Right ventricle myocardium inferior (tissue), 1 donor: ENCODE measurements around the gene IL20RA. TPM values are rescaled to one million over a fixed set of nuclear protein-coding genes. Genes with fewer than 3 reads are reported as not detected.
"Not testable (repeated sequence)": the region's sequence is repeated elsewhere in the genome, so short reads cannot be mapped to it uniquely, and the experiment has no call there.

Source experiments
- ATAC-seq: fragments of 200-7000 bp; cut with Tn5 transposase; one replicate; pipeline ENCODE4 v1.9.1; 2020; ENCODE audit warnings: mild to moderate bottlenecking, moderate library complexity
- DNase-seq: peaks from one replicate; pipeline ENCODE4 v3.0.0; 2021; ENCODE audit errors: missing footprints
- intact Hi-C: fragments of 100-400 bp; cut with DNase I; formaldehyde crosslinking; loops from one replicate; pipeline ENCODE4 v1.11.0; 2022
- total RNA-seq: library from RNA; stranded (reverse); fragmentation: NEBNext Ultra II Directional; extraction: Animal tissue kit (Norgen Biotek cat#: 25700); gene quantifications from one replicate; pipeline ENCODE4 v1.2.1, GENCODE V29; 2021
- donor health status: DM: no; HTN: yes; CAD: no; lungs with severe emphysema.

The IL20RA gene
- total RNA-seq, 1 donor from 2014 or later, result 6.7 TPM

DNA sequence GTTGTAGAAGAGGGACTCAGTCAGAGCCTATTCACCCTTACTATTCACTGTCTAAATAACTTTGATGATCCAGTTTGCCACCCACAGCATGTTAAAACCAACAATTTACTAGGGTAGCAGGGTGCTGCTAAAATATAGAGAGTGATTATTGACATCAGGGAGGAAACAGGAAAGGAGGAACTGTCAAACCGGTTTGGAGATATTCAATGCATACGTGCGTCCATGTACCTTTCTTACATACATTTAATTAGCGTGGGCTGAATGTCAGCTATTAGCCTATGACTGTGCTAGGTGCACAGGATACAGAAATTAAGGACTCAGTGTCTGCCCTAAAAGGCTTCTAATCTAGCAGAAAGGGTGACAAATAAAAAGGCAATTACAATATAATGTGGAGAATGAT, 57.2 kb downstream of the IL20RA start:
- intact Hi-C loops, result no loop called here
- DNase-seq (no peak), ATAC-seq (no peak)

GRCh38 chr6:136985502-136985901, 59.3 kb downstream of the IL20RA start:
- intact Hi-C loops, result no loop called here

GRCh38 chr6:136984578-136984977, 60.2 kb downstream of the IL20RA start:
- ATAC-seq (no peak), DNase-seq (no peak)
- intact Hi-C loops, result no loop called here

More at GRCh38 chr6:136985502-136985901, 59.3 kb downstream of the IL20RA start:
- no peak for ATAC-seq
- no peak for DNase-seq

DNA sequence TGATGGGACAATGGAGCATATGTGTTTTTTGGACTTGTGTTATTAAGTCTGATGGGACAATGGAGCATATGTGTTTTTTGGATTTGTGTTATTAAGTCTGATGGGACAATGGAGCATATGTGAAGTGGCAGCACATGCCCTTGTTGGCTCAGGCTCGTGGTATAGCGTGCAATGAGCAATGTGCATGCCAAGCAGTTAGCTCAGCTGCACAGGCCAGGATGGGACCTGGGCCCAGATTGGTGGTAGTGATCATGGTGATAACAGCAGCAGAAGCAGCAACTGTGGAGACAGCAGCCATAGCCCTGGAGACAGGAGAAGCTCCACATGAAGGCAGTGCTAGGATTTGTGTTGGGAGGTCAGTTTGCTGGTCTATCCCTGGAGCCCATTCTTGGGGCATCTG, 61.1 kb downstream of the IL20RA start:
- no peak for DNase-seq

DNA sequence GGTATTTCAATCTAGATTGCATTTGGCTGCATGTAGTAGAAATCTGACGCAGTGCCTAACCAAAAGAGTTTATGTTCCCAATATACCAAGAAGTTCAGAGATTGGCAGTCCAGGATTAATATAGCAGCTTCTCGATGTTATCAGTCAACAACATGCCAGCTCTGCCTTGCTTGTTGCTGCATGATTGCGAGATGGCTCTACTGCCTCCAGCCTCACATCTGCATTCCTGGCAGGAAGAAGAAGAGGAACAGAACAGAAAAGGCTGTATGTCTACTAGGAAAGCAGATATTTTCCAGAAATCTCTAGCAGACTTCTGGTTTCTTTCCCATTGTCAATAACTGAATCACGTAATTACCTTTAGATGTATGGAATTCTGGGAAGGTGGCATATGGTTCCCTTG, 61.8 kb downstream of the IL20RA start:
- intact Hi-C loops, result no loop called here
- DNase-seq (no peak), ATAC-seq (peak; percentile 41)

More for the DNA sequence above, 61.1 kb downstream of the IL20RA start:
- intact Hi-C loops, result no loop called here
- ATAC-seq, result peak; percentile 57

- intact Hi-C loops, result no loop called here
- no peak for ATAC-seq
Observed at GRCh38 chr6:136980070-136980469, 64.7 kb downstream of the IL20RA start.

DNA sequence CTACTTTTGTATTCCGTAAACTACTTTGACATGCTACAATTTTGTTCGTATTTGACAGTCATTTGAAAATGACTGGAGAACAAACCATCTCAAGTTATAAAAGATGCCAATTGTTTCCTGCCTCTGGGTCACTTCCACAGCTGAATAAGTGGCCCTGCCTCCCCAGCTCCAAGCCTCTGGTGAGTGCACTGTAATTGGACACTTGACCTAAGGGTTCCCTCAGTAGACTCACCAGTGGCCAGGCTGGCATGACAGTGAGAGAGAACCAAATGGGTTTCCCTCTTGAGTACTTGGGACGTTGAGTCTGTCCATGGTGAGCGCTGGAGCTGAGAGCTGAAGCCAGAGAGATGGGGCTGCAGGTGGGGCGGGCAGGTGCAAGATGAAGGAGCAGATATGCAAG, 65.6 kb downstream of the IL20RA start:
- no peak for ATAC-seq
- peak; percentile 31 for DNase-seq
- intact Hi-C loops, result loop anchor here (10.0 kb wide), 1 partner anchor 666 kb away; no protein-coding TSS in a partner anchor

More at GRCh38 chr6:136980070-136980469, 64.7 kb downstream of the IL20RA start:
- DNase-seq, result peak; percentile 45

GRCh38 chr6:136977075-136977474, 67.7 kb downstream of the IL20RA start:
- ATAC-seq, result no peak
- DNase-seq, result no peak
- intact Hi-C loops, result loop anchor here (10.0 kb wide), 1 partner anchor 668 kb away; no protein-coding TSS in a partner anchor

DNA sequence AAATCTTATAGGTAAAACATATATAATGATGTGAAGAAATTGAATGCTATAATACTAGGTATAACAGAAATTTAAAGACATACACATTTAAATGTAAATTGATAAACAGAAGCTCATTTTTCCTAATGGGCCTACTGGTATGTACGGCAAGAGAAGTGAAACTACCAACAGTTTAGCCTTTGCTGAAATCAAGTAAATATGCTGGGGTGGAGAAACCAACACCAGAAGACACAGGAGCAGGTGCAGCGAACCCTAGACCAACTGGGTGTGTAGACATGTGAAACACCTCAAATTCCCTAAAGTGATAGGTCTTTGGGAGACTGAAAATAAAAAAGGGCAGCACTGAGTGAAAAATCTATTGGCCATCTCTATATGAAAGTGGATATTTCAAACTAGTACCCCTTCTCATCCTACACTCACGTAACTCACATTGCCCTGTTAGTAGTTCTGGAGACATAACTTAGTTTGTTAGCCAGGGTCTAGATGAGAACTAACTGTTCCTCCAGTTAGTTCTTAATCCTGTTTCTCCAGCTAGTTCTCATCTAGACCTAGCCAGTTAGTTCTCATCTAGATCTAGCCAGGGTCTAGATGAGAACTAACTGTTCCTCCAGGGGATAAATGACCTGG, 69.6 kb downstream of the IL20RA start:
- no peak for DNase-seq

DNA sequence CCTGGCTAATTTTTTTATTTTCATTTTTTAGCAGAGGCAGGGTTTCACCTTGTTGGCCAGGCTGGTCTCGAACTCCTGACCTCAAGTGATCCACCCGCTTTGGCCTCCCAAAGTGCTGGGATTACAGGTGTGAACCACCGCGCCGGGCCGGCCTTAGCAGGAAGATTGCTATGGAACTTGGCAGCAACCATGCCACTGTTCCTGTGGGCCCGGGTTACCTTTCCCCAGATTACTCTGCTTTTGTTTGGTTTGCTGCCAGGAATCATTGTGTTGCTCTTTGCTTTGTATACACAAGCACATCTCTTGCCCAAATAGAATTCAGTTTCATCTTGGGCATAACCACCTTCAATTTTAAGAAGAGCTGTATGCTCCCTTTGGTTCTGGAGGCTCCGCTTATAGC, 71.0 kb downstream of the IL20RA start:
- DNase-seq, ATAC-seq: not testable (repeated sequence)
- intact Hi-C loops, result loop anchor here (10.0 kb wide), 1 partner anchor 671 kb away; no protein-coding TSS in a partner anchor

More for the DNA sequence above, 69.6 kb downstream of the IL20RA start:
- no peak for ATAC-seq
- intact Hi-C loops, result loop anchor here (10.0 kb wide), 1 partner anchor 670 kb away; no protein-coding TSS in a partner anchor

- DNase-seq (no peak), ATAC-seq (no peak)
- intact Hi-C loops, result loop anchor here (10.0 kb wide), 1 partner anchor 673 kb away; no protein-coding TSS in a partner anchor
Observed at GRCh38 chr6:136971609-136972008, 73.2 kb downstream of the IL20RA start.

DNA sequence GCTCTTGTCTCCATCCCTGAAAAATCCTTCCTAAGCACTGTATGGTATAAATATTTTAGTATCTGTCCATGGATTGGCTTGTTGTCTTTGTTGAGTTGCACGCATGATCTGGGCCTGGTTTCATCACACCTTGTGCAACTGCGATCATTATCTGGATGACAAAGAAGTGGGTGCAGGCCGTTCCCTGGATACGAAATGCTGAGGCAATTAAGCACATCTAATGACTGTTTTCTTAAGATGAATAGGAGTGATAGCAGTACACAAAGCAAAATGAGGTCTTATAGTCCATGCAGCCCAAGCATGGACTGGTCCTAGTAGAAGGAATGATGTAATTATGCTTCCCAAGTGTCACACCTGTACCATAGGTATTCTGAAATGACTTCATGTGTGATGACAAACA, 74.8 kb downstream of the IL20RA start:
- intact Hi-C loops, result loop anchor here (2.0 to 10.0 kb wide), 4 partner anchors 47 to 675 kb away; no protein-coding TSS in a partner anchor
- no peak for ATAC-seq

GRCh38 chr6:136969433-136969832, 75.3 kb downstream of the IL20RA start:
- intact Hi-C loops, result loop anchor here (2.0 to 10.0 kb wide), 3 partner anchors 47 to 235 kb away; no protein-coding TSS in a partner anchor
- DNase-seq (no peak), ATAC-seq (peak; percentile 74)

More for the DNA sequence above, 74.8 kb downstream of the IL20RA start:
- no peak for DNase-seq

DNA sequence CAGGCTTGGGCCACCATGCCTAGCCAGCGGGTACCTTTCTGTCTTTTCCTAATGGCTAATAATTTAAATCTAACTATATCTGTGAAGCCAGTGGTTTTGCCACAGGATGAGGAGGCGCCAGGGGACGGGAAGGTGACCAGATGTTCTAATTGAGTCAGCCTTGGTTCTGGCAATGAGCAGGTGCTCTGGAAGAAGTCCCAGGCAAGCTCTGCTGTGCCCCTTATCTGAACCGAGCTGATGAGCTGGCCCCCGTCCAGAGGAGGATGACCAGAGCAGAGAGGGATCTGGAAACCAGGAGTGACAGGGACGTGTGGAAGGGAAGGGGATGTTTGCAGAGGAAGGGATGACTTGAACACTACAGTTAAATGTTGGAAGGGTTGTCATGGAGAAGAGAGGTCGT, 75.9 kb downstream of the IL20RA start:
- ATAC-seq (peak; percentile 88), DNase-seq (peak; percentile 82)
- intact Hi-C loops, result loop anchor here (2.0 to 10.0 kb wide), 3 partner anchors 48 to 236 kb away; no protein-coding TSS in a partner anchor

DNA sequence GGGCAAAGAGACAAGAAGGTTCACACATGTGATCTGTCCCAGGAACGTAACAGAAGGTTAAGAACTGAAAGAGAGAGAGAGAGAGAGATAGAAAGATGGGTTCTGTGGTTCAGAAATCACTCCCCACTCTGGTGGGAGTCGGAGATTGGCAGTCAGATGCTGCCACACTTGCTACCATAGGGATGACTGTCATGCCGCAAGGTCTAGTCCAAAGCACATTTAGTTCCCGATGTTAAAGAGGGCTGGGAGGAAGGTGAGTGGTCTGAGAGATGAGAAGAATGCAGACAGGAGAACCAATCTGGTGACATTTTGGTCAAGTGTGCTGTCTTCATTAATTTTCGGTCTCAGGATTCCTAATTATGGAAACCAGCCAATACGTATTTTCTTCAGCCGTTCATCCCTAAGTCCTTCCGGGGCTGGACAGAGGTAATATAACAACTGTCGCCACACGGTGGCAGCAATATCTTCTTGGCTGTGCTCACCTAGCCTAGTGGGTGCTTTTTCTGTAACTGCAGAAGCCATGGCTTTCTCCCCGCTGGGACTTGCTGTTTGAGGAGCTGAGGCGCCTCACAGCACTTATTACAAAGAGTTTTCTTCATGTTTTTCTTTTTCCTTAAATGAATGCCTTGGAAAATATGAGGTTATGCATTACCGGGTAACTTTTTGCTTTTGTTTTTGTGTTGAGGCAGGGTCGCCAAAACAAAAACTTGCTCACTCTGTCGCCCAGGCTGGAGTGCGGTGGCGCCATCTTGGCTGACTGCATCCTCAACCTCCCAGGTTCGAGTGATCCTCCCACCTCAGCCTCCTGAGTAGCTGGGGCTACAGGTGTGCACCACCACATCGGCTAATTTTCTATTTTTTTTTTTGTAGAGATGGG, 76.7 kb downstream of the IL20RA start:
- DNase-seq, result no peak
- ATAC-seq, result peak; percentile 58
- intact Hi-C loops, result loop anchor here (2.0 to 10.0 kb wide), 3 partner anchors 49 to 237 kb away; no protein-coding TSS in a partner anchor

- intact Hi-C loops, result loop anchor here (10.0 kb wide), 1 partner anchor 240 kb away; no protein-coding TSS in a partner anchor
- ATAC-seq (no peak), DNase-seq (no peak)
Observed at GRCh38 chr6:136964398-136964797, 80.4 kb downstream of the IL20RA start.

DNA sequence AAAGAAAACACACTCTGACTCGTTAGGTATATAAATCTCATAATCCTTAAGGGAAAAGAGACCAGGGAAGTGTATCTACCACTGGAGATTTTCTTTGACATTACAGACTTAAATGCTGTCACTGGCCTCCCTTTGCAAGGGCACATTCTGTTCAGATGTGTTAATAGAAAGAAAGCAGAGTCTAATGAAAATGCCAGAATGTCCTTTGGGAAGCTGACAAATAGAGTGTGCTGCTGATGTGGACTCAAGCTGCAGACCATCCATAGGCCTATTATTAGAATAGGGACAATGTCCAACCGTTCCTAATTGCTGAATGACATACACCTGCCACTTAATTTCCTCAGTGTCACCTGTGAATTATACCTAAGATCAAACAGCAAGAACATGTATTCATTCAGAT, 81.5 kb downstream of the IL20RA start:
- ATAC-seq (peak; percentile 81), DNase-seq (no peak)
- intact Hi-C loops, result loop anchor here (10.0 kb wide), 1 partner anchor 242 kb away; no protein-coding TSS in a partner anchor

GRCh38 chr6:136962661-136963060, 82.1 kb downstream of the IL20RA start:
- intact Hi-C loops, result loop anchor here (10.0 kb wide), 1 partner anchor 242 kb away; no protein-coding TSS in a partner anchor
- DNase-seq, result no peak
- ATAC-seq, result peak; percentile 89

- intact Hi-C loops, result loop anchor here (10.0 kb wide), 1 partner anchor 243 kb away; no protein-coding TSS in a partner anchor
- ATAC-seq, result no peak
- no peak for DNase-seq
Observed at GRCh38 chr6:136961848-136962247, 82.9 kb downstream of the IL20RA start.
